MCF 10A (cell line): Measurements from ENCODE around the gene TPK1. TPM values are rescaled to one million over a fixed set of nuclear protein-coding genes. Genes with fewer than 3 reads are reported as not detected.

ENCODE experiments used
- BruUV-seq: library from RNA; stranded (reverse); fragments of 400-500 nt; replicated peaks from 2 replicates; lab custom pipeline; 2021; lab: Mats Ljungman, UMichigan
- CTCF ChIA-PET: fragments of 300-600 bp; sonication (Branson Sonifier 250); formaldehyde crosslinking; extraction: SDS; loops from one replicate; lab custom pipeline; 2021; ENCODE audit warnings: antibody characterized with exemption, inconsistent platforms; lab: Yijun Ruan, JAX
- POLR2A ChIA-PET: fragments of 300-600, 350-650 bp; sonication (Branson Sonifier 250); formaldehyde crosslinking; extraction: SDS; loops from one replicate; lab custom pipeline; 2020; ENCODE audit warnings: antibody characterized with exemption, inconsistent platforms; lab: Yijun Ruan, JAX
- DNase-seq: peaks from one replicate; pipeline ENCODE4 v3.0.0-alpha.2; 2018; ENCODE audit not compliant: unreplicated experiment
- H3K27ac Mint-ChIP-seq: one replicate; pipeline ENCODE4 v1.8.0; 2022; ENCODE audit warnings: mild to moderate bottlenecking, low read depth, mixed read lengths; ENCODE audit not compliant: unreplicated experiment
- H3K27me3 Mint-ChIP-seq: one replicate; pipeline ENCODE4 v1.8.0; 2022; ENCODE audit warnings: mixed read lengths; ENCODE audit not compliant: insufficient read depth, unreplicated experiment
- H3K36me3 Mint-ChIP-seq: one replicate; pipeline ENCODE4 v1.8.0; 2022; ENCODE audit warnings: mild to moderate bottlenecking, moderate library complexity, mixed read lengths; ENCODE audit not compliant: insufficient read depth, unreplicated experiment
- H3K4me1 Mint-ChIP-seq: one replicate; pipeline ENCODE4 v1.8.0; 2022; ENCODE audit warnings: mixed read lengths; ENCODE audit not compliant: insufficient read depth, unreplicated experiment
- H3K4me3 Mint-ChIP-seq: one replicate; pipeline ENCODE4 v1.8.0; 2022; ENCODE audit warnings: mild to moderate bottlenecking, moderate library complexity, mixed read lengths; ENCODE audit not compliant: unreplicated experiment
- H3K9me3 Mint-ChIP-seq: one replicate; pipeline ENCODE4 v1.8.0; 2022; ENCODE audit warnings: mixed read lengths; ENCODE audit not compliant: unreplicated experiment
- intact Hi-C: fragments of 100-400 bp; cut with micrococcal nuclease; formaldehyde crosslinking; loops from 2 replicates; pipeline ENCODE4 v1.14.1; 2022
- total RNA-seq: library from RNA; stranded (reverse); gene quantifications from 2 replicates; pipeline ENCODE4 v1.2.3, GENCODE V29; 2022
- TF ChIP-seq, protein P1 (sequence below): fragments of 200-600 bp; IDR thresholded peaks from one replicate; pipeline ENCODE4 v1.8.0; 2022; ENCODE audit warnings: antibody characterized with exemption, mild to moderate bottlenecking; ENCODE audit not compliant: unreplicated experiment

Gene TPK1
- total RNA-seq, 1 experiment from 2014 or later = 8.8 TPM

DNA sequence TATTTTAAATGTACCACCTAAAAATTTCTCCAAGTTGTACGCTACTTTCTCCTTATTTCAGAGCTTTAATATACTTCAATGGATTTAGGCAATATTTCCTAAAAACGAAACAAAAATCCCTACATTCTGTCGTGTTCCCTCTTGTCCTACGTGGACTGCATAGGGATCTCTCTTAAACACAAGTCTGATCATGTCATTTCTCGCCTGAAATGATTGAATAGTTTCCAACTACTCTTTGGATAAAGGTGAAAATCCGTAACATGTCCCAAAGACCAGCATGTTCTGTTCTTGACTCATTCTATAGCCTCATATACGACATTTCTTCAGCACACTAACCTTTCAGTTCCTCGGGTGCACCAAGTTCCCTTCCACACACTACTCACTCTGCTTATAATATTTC, 17.7 kb upstream of the TPK1 start:
- Mint-ChIP-seq H3K9me3 (no peaks in the 10 kb centered on the region), H3K27ac (peak overlapping the region; percentile 76), H3K27me3 (no peaks in the 10 kb centered on the region), H3K4me1 (peaks cover 11% of the 10 kb centered on the region), H3K4me3 (peak overlapping the region; percentile 58), H3K36me3 (no peaks in the 10 kb centered on the region)
- DNase-seq = peak; percentile 55
- CTCF ChIA-PET = interaction anchor here (0.6 to 1.8 kb wide), 6 partner anchors 10 to 313 kb away, joined by 3 to 4 read pairs (median 3); no protein-coding TSS in a partner anchor
- BruUV-seq = no TSS peak
- intact Hi-C loops = loop anchor here (5.0 kb wide), 1 partner anchor 116 kb away; no protein-coding TSS in a partner anchor
- TF ChIP-seq, protein P1, sequence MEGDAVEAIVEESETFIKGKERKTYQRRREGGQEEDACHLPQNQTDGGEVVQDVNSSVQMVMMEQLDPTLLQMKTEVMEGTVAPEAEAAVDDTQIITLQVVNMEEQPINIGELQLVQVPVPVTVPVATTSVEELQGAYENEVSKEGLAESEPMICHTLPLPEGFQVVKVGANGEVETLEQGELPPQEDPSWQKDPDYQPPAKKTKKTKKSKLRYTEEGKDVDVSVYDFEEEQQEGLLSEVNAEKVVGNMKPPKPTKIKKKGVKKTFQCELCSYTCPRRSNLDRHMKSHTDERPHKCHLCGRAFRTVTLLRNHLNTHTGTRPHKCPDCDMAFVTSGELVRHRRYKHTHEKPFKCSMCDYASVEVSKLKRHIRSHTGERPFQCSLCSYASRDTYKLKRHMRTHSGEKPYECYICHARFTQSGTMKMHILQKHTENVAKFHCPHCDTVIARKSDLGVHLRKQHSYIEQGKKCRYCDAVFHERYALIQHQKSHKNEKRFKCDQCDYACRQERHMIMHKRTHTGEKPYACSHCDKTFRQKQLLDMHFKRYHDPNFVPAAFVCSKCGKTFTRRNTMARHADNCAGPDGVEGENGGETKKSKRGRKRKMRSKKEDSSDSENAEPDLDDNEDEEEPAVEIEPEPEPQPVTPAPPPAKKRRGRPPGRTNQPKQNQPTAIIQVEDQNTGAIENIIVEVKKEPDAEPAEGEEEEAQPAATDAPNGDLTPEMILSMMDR = no peak
- POLR2A ChIA-PET = no interaction called here

DNA sequence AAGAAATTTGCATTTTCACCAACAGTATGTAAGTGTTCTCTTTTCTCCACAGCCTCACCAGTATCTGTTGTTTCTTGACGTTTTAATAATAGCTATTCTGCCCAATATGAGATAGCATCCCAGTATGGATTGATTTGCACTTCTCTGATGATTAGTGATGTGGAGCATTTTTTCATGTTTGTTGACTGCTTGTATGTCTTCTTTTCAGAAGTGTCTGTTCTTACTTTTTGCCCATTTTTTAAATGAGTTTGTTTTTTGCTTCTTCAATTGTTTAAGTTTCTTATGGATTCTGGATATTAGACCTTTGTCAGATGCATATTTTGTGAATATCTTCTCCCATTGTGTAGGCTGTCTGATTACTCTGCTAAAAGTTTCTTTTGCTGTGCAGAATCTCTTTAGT, 12.2 kb upstream of the TPK1 start:
- intact Hi-C loops = no loop called here
- Mint-ChIP-seq H3K27ac (no peak overlapping the region), H3K4me3 (no peak overlapping the region), H3K9me3 (no peaks in the 10 kb centered on the region), H3K36me3 (no peaks in the 10 kb centered on the region), H3K4me1 (peaks cover 2% of the 10 kb centered on the region), H3K27me3 (no peaks in the 10 kb centered on the region)
- no TSS peak for BruUV-seq
- DNase-seq = no peak
- CTCF ChIA-PET = no interaction called here
- POLR2A ChIA-PET = no interaction called here
- TF ChIP-seq, protein P1 = no peak

DNA sequence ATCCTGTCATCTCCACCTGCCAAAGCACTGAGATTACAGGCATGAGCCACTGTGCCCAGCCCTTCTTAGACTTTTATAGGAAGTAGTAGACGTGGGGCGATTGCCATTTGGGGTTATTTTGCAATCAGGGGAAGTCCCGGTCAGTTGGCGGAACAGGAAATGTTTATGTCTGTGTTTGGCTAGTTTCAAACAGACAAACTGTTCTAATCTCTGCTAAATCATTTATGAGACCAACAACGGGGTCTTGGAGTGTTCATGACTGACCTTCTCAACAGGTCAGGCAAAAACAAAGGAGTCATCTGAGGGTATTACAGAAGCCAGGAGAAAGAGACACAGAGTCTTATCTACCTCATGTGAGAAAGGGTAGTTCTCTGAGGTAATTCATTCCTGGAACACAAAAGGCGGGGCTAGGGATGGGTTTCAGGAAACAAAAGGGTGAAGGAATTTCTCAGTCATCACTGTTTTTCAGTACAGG, 6.6 kb upstream of the TPK1 start:
- H3K4me1 Mint-ChIP-seq = peaks cover 10% of the 10 kb centered on the region
- no peaks in the 10 kb centered on the region for H3K27me3 Mint-ChIP-seq
- H3K4me3 Mint-ChIP-seq = peak overlapping the region; percentile 55
- CTCF ChIA-PET = interaction anchor here (0.6 kb wide), 1 partner anchor 63 kb away, joined by 3 read pairs; no protein-coding TSS in a partner anchor
- no TSS peak for BruUV-seq
- no peaks in the 10 kb centered on the region for H3K36me3 Mint-ChIP-seq
- TF ChIP-seq, protein P1 = no peak
- H3K9me3 Mint-ChIP-seq = no peaks in the 10 kb centered on the region
- POLR2A ChIA-PET = no interaction called here
- intact Hi-C loops = no loop called here
- DNase-seq = peak; percentile 78
- H3K27ac Mint-ChIP-seq = peak overlapping the region; percentile 98

DNA sequence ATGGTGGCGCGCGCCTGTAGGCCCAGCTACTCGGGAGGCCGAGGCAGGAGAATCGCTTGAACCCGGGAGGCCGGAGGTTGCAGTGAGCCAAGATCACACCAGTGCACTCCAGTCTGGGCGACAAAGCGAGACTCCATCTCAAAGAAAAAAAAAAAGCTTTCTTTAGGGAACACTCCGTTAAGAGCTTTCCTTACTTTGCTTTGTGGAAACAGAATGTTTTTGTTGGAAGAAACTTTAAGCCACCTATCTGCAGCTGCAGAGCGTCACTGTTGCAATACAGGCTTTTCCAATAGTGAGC, 641 bp upstream of the TPK1 start:
- Mint-ChIP-seq H3K27ac (peak overlapping the region; percentile 84), H3K4me1 (no peaks in the 10 kb centered on the region), H3K4me3 (peak overlapping the region; percentile 98), H3K9me3 (no peaks in the 10 kb centered on the region), H3K36me3 (no peaks in the 10 kb centered on the region), H3K27me3 (no peaks in the 10 kb centered on the region)
- intact Hi-C loops = loop anchor here (5.0 to 10.0 kb wide), 2 partner anchors 162 to 324 kb away; no protein-coding TSS in a partner anchor
- TF ChIP-seq, protein P1 = no peak
- TSS peak; percentile 67 for BruUV-seq
- DNase-seq = no peak
- CTCF ChIA-PET = interaction anchor here (0.7 to 2.6 kb wide), 7 partner anchors 9 to 1254 kb away, joined by 3 to 12 read pairs (median 3); no protein-coding TSS in a partner anchor
- POLR2A ChIA-PET = interaction anchor here (1.2 to 2.4 kb wide), 4 partner anchors 10 to 167 kb away, joined by 3 to 11 read pairs (median 6); no protein-coding TSS in a partner anchor
